Chondrocyte (in vitro differentiated cells): Measurements from ENCODE around the gene CXCL5. TPM values are rescaled to one million over a fixed set of nuclear protein-coding genes. Genes with fewer than 3 reads are reported as not detected.
A peak's percentile ranks its signal among the peaks of the same experiment; 100 is the strongest.
"Not testable (repeated sequence)": the region's sequence is repeated elsewhere in the genome, so short reads cannot be mapped to it uniquely, and the experiment has no call there.

Source experiments
- DNase-seq: peaks from one replicate; pipeline ENCODE4 v3.0.0; 2021; ENCODE audit warnings: mixed read lengths, low spot score
- H3K27ac Mint-ChIP-seq: one replicate; pipeline ENCODE4 v1.8.0; 2021; ENCODE audit warnings: mild to moderate bottlenecking, moderate library complexity, mixed read lengths; ENCODE audit not compliant: unreplicated experiment
- H3K27me3 Mint-ChIP-seq: 2 replicates; pipeline ENCODE4 v1.8.0; 2021; ENCODE audit warnings: low read depth, mixed read lengths
- H3K36me3 Mint-ChIP-seq: 2 replicates; pipeline ENCODE4 v1.8.0; 2021; ENCODE audit warnings: low read depth, mixed read lengths
- H3K4me1 Mint-ChIP-seq: 2 replicates; pipeline ENCODE4 v1.8.0; 2021; ENCODE audit warnings: low read depth, mild to moderate bottlenecking, mixed read lengths
- H3K4me3 Mint-ChIP-seq: one replicate; pipeline ENCODE4 v1.8.0; 2021; ENCODE audit warnings: mild to moderate bottlenecking, moderate library complexity, mixed read lengths; ENCODE audit not compliant: unreplicated experiment
- H3K9me3 Mint-ChIP-seq: 2 replicates; pipeline ENCODE4 v1.8.0; 2021; ENCODE audit warnings: low read depth, mixed read lengths
- CTCF ChIP-seq: fragments of 200-600 bp; sonication (generic); IDR thresholded peaks from 2 replicates; pipeline ENCODE4 v1.5.0; 2021; ENCODE audit warnings: antibody characterized with exemption, mild to moderate bottlenecking, moderate library complexity
- total RNA-seq: library from RNA; stranded (reverse); gene quantifications from 3 replicates; pipeline ENCODE4 v1.2.1, GENCODE V29; 2021

CXCL5 gene
- total RNA-seq, 1 donor from 2014 or later = not detected

- Mint-ChIP-seq H3K27me3 (peaks cover 8% of the 10 kb centered on the region), H3K4me3 (no peak overlapping the region), H3K36me3 (peaks cover 26% of the 10 kb centered on the region), H3K9me3 (peaks cover 45% of the 10 kb centered on the region), H3K4me1 (no peaks in the 10 kb centered on the region), H3K27ac (no peak overlapping the region)
- DNase-seq = no peak
- TF ChIP-seq CTCF = no peak
Observed at GRCh38 chr4:73970011-73970410, 28.5 kb downstream of the CXCL5 start.

GRCh38 chr4:73967866-73968265, 30.6 kb downstream of the CXCL5 start:
- no peak overlapping the region for H3K27ac Mint-ChIP-seq
- no peak for DNase-seq
- peaks cover 41% of the 10 kb centered on the region for H3K9me3 Mint-ChIP-seq
- peaks cover 27% of the 10 kb centered on the region for H3K36me3 Mint-ChIP-seq
- no peak for TF ChIP-seq CTCF
- no peaks in the 10 kb centered on the region for H3K4me1 Mint-ChIP-seq
- H3K4me3 Mint-ChIP-seq = no peak overlapping the region
- H3K27me3 Mint-ChIP-seq = peaks cover 21% of the 10 kb centered on the region

- H3K4me3 Mint-ChIP-seq = no peak overlapping the region
- H3K9me3 Mint-ChIP-seq = peaks cover 34% of the 10 kb centered on the region
- no peak overlapping the region for H3K27ac Mint-ChIP-seq
- DNase-seq = no peak
- TF ChIP-seq CTCF = peak; percentile 31
- no peaks in the 10 kb centered on the region for H3K4me1 Mint-ChIP-seq
- H3K36me3 Mint-ChIP-seq = peaks cover 16% of the 10 kb centered on the region
- H3K27me3 Mint-ChIP-seq = peaks cover 21% of the 10 kb centered on the region
Observed at GRCh38 chr4:73964862-73965611, 33.4 kb downstream of the CXCL5 start.

GRCh38 chr4:73962724-73963123, 35.8 kb downstream of the CXCL5 start:
- no peak for TF ChIP-seq CTCF
- Mint-ChIP-seq H3K27me3 (peaks cover 23% of the 10 kb centered on the region), H3K4me1 (no peaks in the 10 kb centered on the region), H3K36me3 (peaks cover 15% of the 10 kb centered on the region), H3K4me3 (no peak overlapping the region), H3K27ac (no peak overlapping the region), H3K9me3 (peaks cover 42% of the 10 kb centered on the region)
- no peak for DNase-seq

- peaks cover 14% of the 10 kb centered on the region for H3K27me3 Mint-ChIP-seq
- not testable (repeated sequence) for H3K4me3 Mint-ChIP-seq, DNase-seq, H3K27ac Mint-ChIP-seq, H3K4me1 Mint-ChIP-seq
- H3K9me3 Mint-ChIP-seq = peaks cover 46% of the 10 kb centered on the region
- H3K36me3 Mint-ChIP-seq = peaks cover 18% of the 10 kb centered on the region
Observed at GRCh38 chr4:73959041-73959440, 39.4 kb downstream of the CXCL5 start.

- TF ChIP-seq CTCF = no peak
- Mint-ChIP-seq H3K27me3 (peaks cover 40% of the 10 kb centered on the region), H3K4me3 (no peak overlapping the region), H3K36me3 (peaks cover 8% of the 10 kb centered on the region), H3K4me1 (peaks cover 11% of the 10 kb centered on the region), H3K9me3 (peaks cover 12% of the 10 kb centered on the region), H3K27ac (no peak overlapping the region)
- no peak for DNase-seq
Observed at GRCh38 chr4:73952352-73952751, 46.1 kb downstream of the CXCL5 start.

DNA sequence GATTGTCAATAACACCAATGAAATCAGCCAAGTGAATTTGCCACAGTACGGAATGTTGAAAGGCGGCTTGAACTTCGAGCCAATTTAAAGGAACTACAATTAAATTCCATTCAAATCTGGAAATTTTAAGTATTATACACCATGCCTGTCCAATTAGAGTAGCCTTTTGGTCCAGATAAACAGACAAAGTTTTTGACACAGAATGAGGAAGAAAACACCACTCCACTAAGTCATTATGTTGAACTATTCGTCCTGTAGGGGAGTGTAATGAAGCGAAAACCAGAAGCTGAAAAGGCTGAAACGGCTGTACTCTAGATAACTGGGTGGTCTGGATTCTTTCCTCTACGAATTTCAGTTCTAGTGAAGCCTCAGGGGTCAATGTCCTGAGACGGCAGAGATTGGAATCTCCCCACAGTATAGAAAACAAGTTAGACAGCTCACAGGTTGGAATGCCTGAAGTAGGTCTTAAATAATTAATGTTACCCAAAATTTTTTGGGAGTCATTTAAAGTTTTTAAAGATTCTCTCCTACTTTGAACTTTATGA, 48.0 kb downstream of the CXCL5 start:
- not testable (repeated sequence) for H3K4me3 Mint-ChIP-seq, DNase-seq, H3K36me3 Mint-ChIP-seq, H3K27ac Mint-ChIP-seq
- H3K9me3 Mint-ChIP-seq = peaks cover 12% of the 10 kb centered on the region
- peaks cover 57% of the 10 kb centered on the region for H3K27me3 Mint-ChIP-seq
- H3K4me1 Mint-ChIP-seq = peaks cover 11% of the 10 kb centered on the region
